H9 (cell line): ENCODE measurements around the gene AIFM1. TPM values are rescaled to one million over a fixed set of nuclear protein-coding genes. Genes with fewer than 3 reads are reported as not detected.

Experiments
- DNase-seq: peaks from one replicate; pipeline ENCODE4 v3.0.0-alpha.2; 2017
- H2AFZ ChIP-seq: one replicate; pipeline ENCODE4 v1.6.1; 2013; ENCODE audit warnings: mild to moderate bottlenecking, low read length, control low read depth, moderate library complexity
- H2AK5ac ChIP-seq: 2 replicates; pipeline ENCODE4 v1.6.1; 2013; ENCODE audit warnings: low read length, control low read depth, mixed read lengths; ENCODE audit not compliant: insufficient read length
- H2BK120ac ChIP-seq: one replicate; pipeline ENCODE4 v1.6.1; 2013; ENCODE audit warnings: low read depth, mild to moderate bottlenecking, low read length, control low read depth, inconsistent platforms; ENCODE audit not compliant: poor library complexity, severe bottlenecking
- H2BK12ac ChIP-seq: 2 replicates; pipeline ENCODE4 v1.6.1; 2013; ENCODE audit warnings: low read length, control low read depth, mixed read lengths, low read depth; ENCODE audit not compliant: insufficient read length
- H2BK15ac ChIP-seq: 2 replicates; pipeline ENCODE4 v1.6.1; 2013; ENCODE audit warnings: low read depth, low read length, control low read depth
- H2BK20ac ChIP-seq: one replicate; pipeline ENCODE4 v1.6.1; 2013; ENCODE audit warnings: low read depth, mild to moderate bottlenecking, low read length, control low read depth, inconsistent platforms; ENCODE audit not compliant: poor library complexity, severe bottlenecking
- H2BK5ac ChIP-seq: 2 replicates; pipeline ENCODE4 v1.6.1; 2013; ENCODE audit warnings: low read length, control low read depth, mixed read lengths; ENCODE audit not compliant: insufficient read length
- H3K14ac ChIP-seq: 2 replicates; pipeline ENCODE4 v1.6.1; 2013; ENCODE audit warnings: low read length, control low read depth; ENCODE audit not compliant: insufficient read depth
- H3K18ac ChIP-seq: 2 replicates; pipeline ENCODE4 v1.6.1; 2013; ENCODE audit warnings: low read depth, mild to moderate bottlenecking, mixed read lengths, low read length, control low read depth; ENCODE audit not compliant: insufficient read length
- H3K23ac ChIP-seq: 2 replicates; pipeline ENCODE4 v1.6.1; 2013; ENCODE audit warnings: low read length, control low read depth, mixed read lengths, low read depth; ENCODE audit not compliant: insufficient read length
- H3K23me2 ChIP-seq: 2 replicates; pipeline ENCODE4 v1.6.1; 2013; ENCODE audit warnings: low read depth, mild to moderate bottlenecking, mixed read lengths, low read length, control low read depth; ENCODE audit not compliant: insufficient read length, poor library complexity, severe bottlenecking
- H3K27ac ChIP-seq: 2 replicates; pipeline ENCODE4 v1.5.1; 2013; ENCODE audit warnings: low read length, control low read depth, mixed read lengths, low read depth; ENCODE audit not compliant: insufficient read length
- H3K27me3 ChIP-seq: 2 replicates; pipeline ENCODE4 v1.6.1; 2013; ENCODE audit warnings: low read length, control low read depth, inconsistent platforms; ENCODE audit not compliant: insufficient read depth
- H3K4ac ChIP-seq: 2 replicates; pipeline ENCODE4 v1.6.1; 2013; ENCODE audit warnings: low read depth, mild to moderate bottlenecking, control low read depth, inconsistent platforms, low read length, moderate library complexity
- H3K4me1 ChIP-seq: 2 replicates; pipeline ENCODE4 v1.6.1; 2013; ENCODE audit warnings: low read length, control low read depth, inconsistent platforms; ENCODE audit not compliant: insufficient read depth
- H3K4me2 ChIP-seq: 2 replicates; pipeline ENCODE4 v1.6.1; 2013; ENCODE audit warnings: low read length, control low read depth, mixed read lengths; ENCODE audit not compliant: insufficient read length, insufficient read depth
- H3K56ac ChIP-seq: 2 replicates; pipeline ENCODE4 v1.6.1; 2013; ENCODE audit warnings: low read depth, mild to moderate bottlenecking, mixed read lengths, low read length, control low read depth; ENCODE audit not compliant: insufficient read length
- H3K79me1 ChIP-seq: 2 replicates; pipeline ENCODE4 v1.6.1; 2013; ENCODE audit warnings: low read depth, mild to moderate bottlenecking, moderate library complexity, low read length, control low read depth, inconsistent platforms; ENCODE audit not compliant: insufficient read depth, poor library complexity, severe bottlenecking
- H3K79me2 ChIP-seq: 2 replicates; pipeline ENCODE4 v1.6.1; 2013; ENCODE audit warnings: low read length, control low read depth, inconsistent platforms; ENCODE audit not compliant: insufficient read depth
- H3K9ac ChIP-seq: 2 replicates; pipeline ENCODE4 v1.6.1; 2013; ENCODE audit warnings: low read length, control low read depth, mixed read lengths; ENCODE audit not compliant: insufficient read length; ENCODE audit errors: extremely low read depth
- H3K9me3 ChIP-seq: one replicate; pipeline ENCODE4 v1.6.1; 2013; ENCODE audit warnings: low read depth, low read length, inconsistent platforms; ENCODE audit not compliant: control insufficient read depth
- H3T11ph ChIP-seq: one replicate; pipeline ENCODE4 v1.6.1; 2013; ENCODE audit warnings: mild to moderate bottlenecking, low read length, control low read depth, inconsistent platforms
- H4K20me1 ChIP-seq: one replicate; pipeline ENCODE4 v1.6.1; 2013; ENCODE audit not compliant: control insufficient read depth, insufficient read length, insufficient read depth
- H4K5ac ChIP-seq: 2 replicates; pipeline ENCODE4 v1.6.1; 2013; ENCODE audit warnings: low read depth, mild to moderate bottlenecking, mixed read lengths, low read length, control low read depth; ENCODE audit not compliant: insufficient read length
- H4K8ac ChIP-seq: replicated peaks from 2 replicates; pipeline ENCODE4 v1.6.1; 2013; ENCODE audit warnings: low read length, control low read depth, mixed read lengths, low read depth; ENCODE audit not compliant: insufficient read length
- H4K91ac ChIP-seq: 2 replicates; pipeline ENCODE4 v1.6.1; 2013; ENCODE audit warnings: low read depth, mild to moderate bottlenecking, moderate library complexity, mixed read lengths, low read length, control low read depth; ENCODE audit not compliant: insufficient read length
- H3K27ac Mint-ChIP-seq, 3 experiments: 2 replicates in 2 of 3; 3 replicates in 1 of 3; pipeline ENCODE4 v1.8.0; 2020 to 2021; ENCODE audit warnings: mixed read lengths in 3 of 3, mild to moderate bottlenecking in 1 of 3, moderate library complexity in 1 of 3
- H3K27me3 Mint-ChIP-seq: 2 replicates; pipeline ENCODE4 v1.8.0; 2021; ENCODE audit warnings: low read depth, mild to moderate bottlenecking, moderate library complexity, mixed read lengths
- H3K36me3 Mint-ChIP-seq, 3 experiments: 2 replicates in 2 of 3; 3 replicates in 1 of 3; pipeline ENCODE4 v1.8.0; 2020 to 2021; ENCODE audit warnings: low read depth in 3 of 3, mixed read lengths in 3 of 3; ENCODE audit not compliant: insufficient read depth in 1 of 3
- H3K4me1 Mint-ChIP-seq, 2 experiments: 2 replicates each; pipeline ENCODE4 v1.8.0; 2020; ENCODE audit warnings: mixed read lengths in 2 of 2
- H3K4me3 Mint-ChIP-seq, 2 experiments: 2 replicates in 1 of 2; 3 replicates in 1 of 2; pipeline ENCODE4 v1.8.0; 2020 to 2021; ENCODE audit warnings: mild to moderate bottlenecking in 2 of 2, mixed read lengths in 2 of 2, moderate library complexity in 1 of 2
- H3K9me3 Mint-ChIP-seq, 2 experiments: 2 replicates in 1 of 2; 3 replicates in 1 of 2; pipeline ENCODE4 v1.8.0; 2020; ENCODE audit warnings: mild to moderate bottlenecking in 2 of 2, mixed read lengths in 2 of 2, moderate library complexity in 1 of 2
- CTCF ChIP-seq: fragments of 200-600 bp; sonication (generic); conservative IDR thresholded peaks from 3 replicates; pipeline ENCODE4 v1.8.0; 2021; ENCODE audit warnings: antibody characterized with exemption, mild to moderate bottlenecking
- WGBS: extraction: QIAGEN DNeasy Blood & Tissue Kit; methylation state at CpG from one replicate; pipeline ENCODE4 v1.1.7; 2013; ENCODE audit warnings: missing lambda C conversion rate, low lambda C conversion rate, mixed read lengths; ENCODE audit not compliant: insufficient read length; ENCODE audit errors: extremely low coverage; 5-methylcytosine and 5-hydroxymethylcytosine counted together
- total RNA-seq: library from RNA; stranded (reverse); gene quantifications from 2 replicates; pipeline ENCODE4 v1.2.1, GENCODE V29; 2021

Gene AIFM1
- total RNA-seq, 1 experiment from 2014 or later, result 43.7 TPM

DNA sequence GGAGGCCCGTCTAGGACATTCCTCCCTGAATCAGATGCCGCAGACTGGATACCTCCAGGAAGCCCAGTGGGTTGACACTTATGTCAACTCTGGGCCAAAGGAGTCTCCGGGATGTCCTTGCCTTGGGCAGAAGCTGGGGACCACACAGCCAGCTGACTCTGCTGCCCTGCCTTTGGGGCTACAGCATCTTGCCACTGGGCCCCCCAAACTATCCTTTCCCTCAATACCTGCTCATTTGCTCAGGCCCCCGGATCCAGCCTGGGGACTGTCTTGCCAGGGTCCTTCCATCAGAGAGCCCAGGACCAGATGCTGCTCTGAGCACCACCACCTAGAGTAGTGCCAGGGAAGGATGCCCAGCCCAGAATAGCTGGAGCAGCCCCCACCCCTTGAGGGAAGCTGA lies 25.2 kb upstream of the AIFM1 start:
- DNase-seq, result no peak
- Histone ChIP-seq H3K27me3 (no peaks in the 10 kb centered on the region), H3K9me3 (no peaks in the 10 kb centered on the region), H3K9ac (no peak overlapping the region), H2BK120ac (no peak overlapping the region), H3K4me1 (no peaks in the 10 kb centered on the region), H3K4ac (no peak overlapping the region), H4K8ac (no peak overlapping the region), H4K5ac (no peak overlapping the region), H3K4me2 (no peak overlapping the region), H4K20me1 (no peaks in the 10 kb centered on the region), H3K56ac (no peak overlapping the region), H2BK20ac (no peak overlapping the region), H2AFZ (no peak overlapping the region), H3K79me2 (no peaks in the 10 kb centered on the region), H3K14ac (no peak overlapping the region), H2BK12ac (no peak overlapping the region), H4K91ac (no peak overlapping the region), H3K23ac (no peak overlapping the region), H2BK15ac (no peak overlapping the region), H3K18ac (no peak overlapping the region), H2BK5ac (no peak overlapping the region), H3K79me1 (no peaks in the 10 kb centered on the region), H3T11ph (no peak overlapping the region), H3K27ac (no peak overlapping the region), H3K23me2 (no peaks in the 10 kb centered on the region), H2AK5ac (no peak overlapping the region)
- Mint-ChIP-seq H3K27ac (no peak overlapping the region), H3K27me3 (peaks cover 4% of the 10 kb centered on the region), H3K4me1 (peaks cover 0 to 2% of the 10 kb centered on the region in 2 experiments; a peak in 2 of 4 replicates), H3K9me3 (peaks cover 0 to 51% of the 10 kb centered on the region in 2 experiments; a peak in 2 of 5 replicates), H3K4me3 (no peak overlapping the region), H3K36me3 (no peaks in the 10 kb centered on the region; a peak in 1 of 7 replicates)
- TF ChIP-seq CTCF, result no peak
- no CpG with 5 or more reads among the region's 4 CpGs for WGBS
